CD4-positive, alpha-beta T cell treated with Interleukin-4 for 1 hour (primary cell): ENCODE measurements around the gene DOCK2.

Experiments used
- DNase-seq, 2 donors: peaks; one replicate each; pipeline ENCODE4 v3.0.0-alpha.2; 2020 to 2022

The DOCK2 gene

DNA sequence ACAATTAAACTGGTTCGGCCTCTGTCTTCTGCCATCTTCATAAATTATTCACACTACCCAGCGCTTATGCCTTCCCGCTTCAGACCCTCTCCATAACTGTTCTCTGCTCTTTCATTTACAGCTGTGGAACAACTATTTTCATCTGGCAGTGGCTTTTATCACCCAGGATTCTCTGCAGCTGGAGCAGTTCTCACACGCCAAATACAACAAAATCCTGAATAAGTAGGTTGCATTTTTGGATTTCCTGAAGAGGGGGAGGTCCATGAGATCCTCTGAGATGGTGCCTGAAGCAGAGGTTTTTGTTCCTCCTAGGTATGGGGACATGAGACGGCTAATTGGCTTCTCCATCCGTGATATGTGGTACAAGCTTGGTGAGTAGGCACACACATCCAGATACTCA, 371.3 kb downstream of the DOCK2 start:
- DNase-seq = no peak

DNA sequence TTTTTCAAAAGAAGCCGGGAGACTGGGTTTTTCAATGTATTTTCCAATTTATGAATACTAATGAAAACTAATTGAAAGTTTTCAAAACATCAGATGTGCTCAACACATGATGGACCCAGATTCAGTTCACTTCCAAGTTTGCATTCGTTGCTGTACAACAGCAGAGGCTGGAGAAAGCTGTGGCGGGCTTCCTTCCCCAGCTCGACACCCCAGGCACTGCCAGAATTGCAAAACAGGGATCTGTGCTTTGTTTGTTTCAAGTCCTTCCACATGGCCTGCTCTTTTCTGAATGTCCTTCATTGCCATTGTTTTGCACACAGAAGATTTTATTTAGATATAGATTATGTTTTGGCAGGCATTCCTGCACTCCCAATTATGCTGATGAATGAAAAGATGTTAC, 373.5 kb downstream of the DOCK2 start:
- no peak for DNase-seq

DNA sequence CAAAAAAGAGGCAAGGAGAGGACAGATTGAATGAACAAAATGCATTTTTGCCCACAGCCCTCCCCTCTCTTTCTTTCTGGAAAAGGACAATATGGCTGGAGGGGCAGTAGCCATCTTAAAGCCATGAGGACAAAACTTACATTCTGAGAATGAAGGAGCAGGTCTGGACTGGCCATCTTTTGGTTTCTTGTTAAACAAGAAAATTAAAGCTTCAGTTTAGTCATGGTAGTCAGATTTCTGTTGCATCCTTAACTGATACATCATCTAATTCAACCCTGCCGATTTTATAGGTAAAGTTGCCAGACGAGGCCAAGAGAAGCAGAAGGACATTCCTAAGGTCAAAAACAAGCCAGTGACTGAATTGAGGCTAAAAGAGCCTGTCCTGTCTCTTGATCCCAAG, 374.7 kb downstream of the DOCK2 start:
- DNase-seq = no peak

DNA sequence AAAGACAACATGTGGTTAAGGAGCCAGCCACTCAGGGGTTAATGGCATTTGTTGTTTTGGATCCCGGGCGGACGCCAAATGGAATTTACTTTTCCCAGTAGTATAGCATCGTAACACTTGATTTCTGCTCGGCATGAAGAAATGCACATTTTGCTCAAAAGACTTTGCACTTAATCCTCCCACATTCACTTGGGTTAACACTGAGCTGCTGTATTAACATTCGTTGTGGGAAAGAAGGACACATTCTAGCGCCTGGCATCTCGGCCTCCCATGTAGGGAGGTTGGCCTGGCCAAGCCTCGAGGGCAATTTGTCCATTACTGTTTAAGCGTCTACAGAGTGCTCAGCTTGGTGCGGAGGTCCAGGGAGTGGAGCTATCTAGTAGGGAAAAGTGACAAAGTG, 375.5 kb downstream of the DOCK2 start:
- no peak for DNase-seq

DNA sequence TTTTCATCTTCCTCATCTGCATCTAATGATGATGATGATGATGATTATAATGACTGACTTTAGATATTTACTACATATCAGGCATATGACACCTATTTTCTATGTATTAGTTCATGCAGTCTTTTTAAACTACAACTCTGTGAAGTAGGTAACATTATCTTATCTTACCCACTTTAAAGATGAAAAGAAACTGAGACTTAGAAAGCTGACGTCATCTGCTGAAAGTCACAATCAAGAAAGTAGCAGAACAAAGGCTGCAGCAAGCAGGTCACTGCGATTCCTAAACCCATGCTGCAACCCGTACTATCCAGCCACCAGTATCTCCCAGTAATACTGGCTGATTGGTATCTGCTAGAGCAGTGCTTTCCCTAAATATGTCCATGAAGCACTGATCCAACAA, 383.3 kb downstream of the DOCK2 start:
- no peak for DNase-seq

DNA sequence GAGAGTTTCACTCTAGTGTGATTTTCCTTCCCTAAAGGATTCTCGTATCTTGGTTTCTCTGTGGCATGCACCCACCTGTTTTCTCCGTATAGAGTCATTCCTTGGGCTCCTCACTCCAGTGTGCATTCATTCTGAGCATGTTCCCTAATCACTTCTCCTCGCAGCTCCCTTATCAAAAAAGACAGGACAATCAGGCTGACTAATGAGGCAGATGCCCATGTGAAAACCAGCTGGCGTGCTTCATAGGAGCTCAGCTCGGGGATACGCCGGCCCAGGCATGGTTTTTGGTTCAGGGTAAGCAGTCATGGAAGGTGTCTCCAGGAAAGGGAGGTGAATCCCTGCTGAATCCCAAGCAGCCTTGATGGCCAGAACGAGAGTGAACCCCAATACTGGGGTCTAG, 384.4 kb downstream of the DOCK2 start:
- no peak for DNase-seq

DNA sequence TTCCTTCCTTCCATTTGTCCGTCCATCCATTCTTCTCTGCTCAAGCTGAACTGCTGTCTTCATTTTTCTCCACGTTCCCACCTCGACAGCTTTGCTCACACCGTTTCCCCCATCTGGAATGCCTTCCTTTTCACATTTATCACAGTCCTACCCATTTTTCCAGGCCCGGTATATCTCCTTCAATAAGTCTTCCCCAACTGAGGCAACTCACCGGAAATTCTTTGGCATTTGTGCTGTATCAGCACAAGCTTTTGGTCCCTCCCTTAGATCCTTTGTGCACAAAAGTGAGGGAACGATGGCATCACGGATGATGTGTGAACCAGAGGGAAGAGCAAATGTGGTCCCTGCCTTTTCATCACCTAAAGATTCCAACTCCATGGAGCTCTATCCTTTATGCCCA, 388.8 kb downstream of the DOCK2 start:
- DNase-seq = no peak

DNA sequence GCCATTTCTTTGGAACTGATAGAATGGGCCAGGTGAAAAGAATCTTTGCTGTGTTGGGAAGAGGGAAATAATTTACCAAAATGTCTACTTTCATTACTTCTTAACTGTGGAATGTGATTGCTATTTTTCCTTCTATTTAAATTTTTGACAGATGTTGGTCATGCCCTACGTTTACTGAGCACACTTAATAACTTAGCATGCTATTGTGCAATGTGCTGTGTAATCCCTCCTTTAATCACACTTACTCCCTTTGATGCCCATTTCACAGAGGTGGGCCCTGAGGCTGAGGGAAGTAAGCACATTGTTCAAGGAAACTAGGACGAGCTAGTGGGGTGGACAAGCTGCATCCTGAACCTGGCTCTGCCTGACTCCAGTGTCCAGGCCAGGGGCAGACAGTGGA, 391.0 kb downstream of the DOCK2 start:
- DNase-seq = no peak

DNA sequence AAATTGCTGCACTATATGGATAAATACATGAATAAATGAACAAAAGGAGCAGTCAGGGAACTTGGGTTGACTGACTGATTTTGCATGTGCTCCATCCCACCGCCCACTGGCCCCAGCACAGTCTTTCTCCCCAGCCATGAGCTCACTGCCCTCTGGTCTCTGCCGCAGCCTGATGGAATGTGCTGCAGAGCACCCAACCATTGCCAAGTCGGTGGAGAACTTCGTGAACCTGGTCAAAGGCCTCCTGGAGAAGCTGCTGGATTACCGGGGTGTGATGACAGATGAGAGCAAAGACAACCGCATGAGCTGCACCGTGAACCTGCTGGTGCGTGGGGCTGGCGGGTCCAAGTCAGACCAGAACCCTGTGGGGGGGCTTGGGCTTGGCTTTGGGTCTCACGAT, 397.2 kb downstream of the DOCK2 start:
- DNase-seq = no peak

DNA sequence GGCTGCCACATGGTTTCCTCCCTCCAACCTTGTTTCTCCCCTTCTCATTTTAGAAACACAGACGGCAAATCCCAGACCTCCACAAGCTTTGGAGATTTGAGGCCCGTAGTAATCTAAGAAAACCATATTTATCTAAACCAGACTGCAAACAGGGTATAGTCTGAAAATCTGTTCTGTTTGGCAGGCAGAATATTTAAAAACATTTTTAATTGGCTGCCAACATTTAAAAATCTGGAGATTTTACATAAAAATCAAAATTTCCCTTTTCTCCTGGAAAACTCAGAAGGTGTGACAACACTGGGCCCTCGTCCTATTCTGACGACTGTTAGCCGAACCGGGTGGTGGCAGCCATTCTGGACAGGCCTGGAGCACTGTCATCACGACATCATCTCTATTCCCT, 401.2 kb downstream of the DOCK2 start:
- no peak for DNase-seq

DNA sequence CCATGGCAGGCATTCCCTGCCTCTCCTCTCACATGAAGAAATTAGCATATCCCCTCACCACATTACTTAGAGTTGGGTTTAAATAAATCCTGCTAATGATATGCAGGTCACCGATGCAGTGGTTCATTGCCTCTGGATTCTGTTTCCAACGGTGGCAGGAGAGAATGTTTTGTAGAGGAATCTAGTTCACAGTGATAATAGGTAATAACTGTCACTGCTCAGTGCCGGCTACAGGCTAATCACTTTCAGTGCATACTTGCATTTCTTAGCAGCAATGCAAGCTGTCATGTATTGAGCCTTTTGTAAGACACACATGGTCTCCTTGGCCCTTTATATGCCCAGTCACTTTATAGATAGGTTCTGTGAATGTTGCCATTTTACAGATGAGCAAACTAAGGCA, 402.8 kb downstream of the DOCK2 start:
- DNase-seq = no peak

DNA sequence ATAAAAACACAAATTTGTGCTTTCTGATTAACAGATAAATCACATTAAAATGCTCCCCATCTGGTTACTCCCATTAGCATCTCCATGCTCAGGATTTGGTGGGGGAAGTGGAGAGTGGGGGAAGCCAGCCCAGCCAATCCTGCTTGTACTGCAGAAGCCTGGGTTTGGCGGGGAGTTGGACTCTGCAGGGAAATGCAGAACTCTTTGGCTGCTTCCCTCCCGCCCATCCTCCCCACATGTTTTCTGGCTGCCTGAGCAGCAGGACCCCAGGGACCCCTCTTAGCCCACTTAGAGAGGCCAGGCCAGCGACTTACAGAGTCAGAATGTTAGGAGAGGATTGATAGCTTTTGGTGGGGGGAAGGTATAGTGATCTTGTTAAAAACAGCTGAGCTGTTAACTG, 409.2 kb downstream of the DOCK2 start:
- no peak for DNase-seq

DNA sequence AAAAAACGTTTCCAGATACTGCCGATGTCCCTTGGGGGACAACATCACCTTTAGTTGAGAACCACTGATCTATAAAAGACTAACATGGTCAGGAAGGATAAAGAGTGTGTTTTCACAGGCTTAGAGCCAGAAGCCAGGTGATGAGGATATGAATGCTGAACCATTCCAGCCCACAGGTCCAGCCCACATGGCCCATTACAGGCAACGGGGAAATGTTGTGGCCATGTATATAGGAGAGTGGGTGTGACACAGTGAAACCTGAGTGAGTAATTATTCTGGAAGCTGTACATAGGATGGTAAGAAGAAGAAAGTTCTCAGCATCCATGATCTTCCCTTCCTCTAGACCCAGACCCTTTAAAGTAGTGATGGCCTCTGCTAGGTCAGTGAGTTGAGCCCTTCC, 412.6 kb downstream of the DOCK2 start:
- DNase-seq = no peak

DNA sequence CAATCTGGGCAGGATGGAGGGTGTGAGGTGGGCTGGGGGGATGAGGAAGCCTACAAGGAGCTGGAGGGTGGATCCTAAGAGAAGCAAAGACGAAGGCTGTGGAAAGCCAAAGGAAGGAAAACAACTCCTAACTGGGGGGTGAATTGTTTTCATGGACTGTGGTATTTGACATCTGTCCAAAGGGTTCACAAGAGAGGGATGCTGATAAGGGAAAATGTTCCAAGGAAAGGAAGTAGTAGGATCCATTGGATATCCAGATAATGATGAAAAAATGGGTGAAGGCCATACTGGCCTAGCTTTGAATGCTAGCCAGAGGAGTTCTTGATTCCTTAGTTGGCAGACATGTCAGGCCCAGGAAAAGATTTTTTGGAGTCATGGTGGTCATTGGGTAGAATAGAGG, 416.8 kb downstream of the DOCK2 start:
- DNase-seq = no peak

DNA sequence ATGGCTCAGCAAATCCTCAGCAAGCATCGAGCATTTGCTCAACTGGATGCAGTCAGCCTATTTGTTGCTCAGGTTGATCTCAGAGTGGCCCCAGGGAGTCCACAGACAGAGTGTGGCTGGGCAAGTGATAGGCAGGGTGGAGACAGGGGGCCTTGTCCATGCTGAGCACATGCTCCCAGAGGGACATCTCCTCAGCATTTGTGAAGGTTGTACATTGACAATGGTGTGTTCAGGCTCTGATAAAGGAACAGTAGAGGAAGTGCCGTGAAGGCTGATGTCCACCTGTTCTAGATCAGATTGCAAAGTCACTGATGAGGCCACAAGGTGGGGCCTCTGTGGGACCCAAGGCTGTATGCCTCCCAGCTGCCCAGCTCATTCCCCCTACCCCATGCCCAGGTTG, 418.5 kb downstream of the DOCK2 start:
- no peak for DNase-seq

DNA sequence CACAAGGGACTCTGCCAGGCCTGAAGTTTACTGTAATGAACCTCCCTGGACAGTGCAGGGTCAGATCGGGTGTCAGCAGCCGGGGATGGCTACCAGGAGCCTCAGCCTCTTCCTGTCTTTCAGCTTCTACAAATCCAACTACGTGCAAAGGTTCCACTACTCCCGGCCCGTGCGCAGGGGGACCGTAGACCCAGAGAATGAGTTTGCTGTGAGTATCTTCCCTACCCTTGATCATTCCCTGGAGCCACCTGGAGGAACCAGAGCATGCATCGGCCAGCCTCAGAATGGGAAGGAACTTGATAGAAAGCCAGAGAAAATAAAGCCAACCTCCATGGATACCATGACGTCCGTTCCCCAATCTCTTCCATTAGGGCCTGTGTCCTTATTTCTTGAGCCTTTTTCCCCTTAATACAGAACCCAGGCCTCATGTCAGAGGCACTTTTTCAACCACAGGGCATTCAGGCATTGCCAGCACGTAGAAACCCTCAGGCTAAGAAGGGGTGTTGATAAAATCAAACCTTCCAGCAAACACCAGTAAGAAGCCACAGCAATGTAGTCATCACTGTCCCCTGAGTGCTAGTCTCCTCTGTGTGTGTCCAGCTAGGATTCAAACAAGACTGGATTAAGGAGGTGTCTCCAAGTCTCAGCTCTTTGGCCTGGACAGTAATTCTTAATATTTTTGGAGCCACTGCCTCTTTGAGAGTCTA, 419.6 kb downstream of the DOCK2 start:
- no peak for DNase-seq

DNA sequence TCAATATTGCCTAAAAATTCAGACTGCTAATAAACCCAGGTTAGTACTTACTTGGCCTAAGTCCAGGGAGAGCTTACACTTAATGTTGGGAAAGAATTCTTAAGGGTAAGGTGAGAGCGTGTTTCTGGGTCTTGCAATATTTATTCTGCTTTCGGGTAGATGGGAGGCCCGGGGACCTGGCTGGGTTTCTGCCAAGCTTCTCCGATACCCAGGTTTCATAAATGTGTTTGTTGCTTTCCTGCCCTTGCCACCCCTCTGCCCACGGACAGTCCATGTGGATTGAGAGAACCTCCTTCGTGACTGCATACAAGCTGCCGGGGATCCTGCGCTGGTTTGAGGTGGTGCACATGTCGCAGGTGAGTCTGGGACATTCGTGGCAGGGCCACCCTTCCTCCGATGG, 420.2 kb downstream of the DOCK2 start:
- no peak for DNase-seq

DNA sequence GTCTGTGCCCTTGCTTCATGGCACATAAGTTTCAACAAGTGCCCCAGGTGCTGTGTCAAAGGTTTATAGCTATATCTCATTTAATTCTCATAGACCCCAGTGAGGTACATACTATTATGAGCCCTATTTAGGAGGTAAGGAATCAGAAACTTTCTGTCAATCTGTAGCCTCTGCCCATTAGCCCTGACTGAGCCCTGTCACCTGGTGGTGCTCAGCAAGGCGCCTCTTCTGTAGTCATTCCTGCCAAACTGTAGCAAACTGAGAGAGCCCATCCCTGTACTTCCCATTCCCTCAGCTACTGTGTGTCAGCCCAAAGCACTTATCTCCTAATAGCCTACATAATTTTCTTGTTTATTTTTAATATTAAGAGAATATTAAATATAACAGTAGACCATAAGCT, 422.1 kb downstream of the DOCK2 start:
- DNase-seq = no peak

DNA sequence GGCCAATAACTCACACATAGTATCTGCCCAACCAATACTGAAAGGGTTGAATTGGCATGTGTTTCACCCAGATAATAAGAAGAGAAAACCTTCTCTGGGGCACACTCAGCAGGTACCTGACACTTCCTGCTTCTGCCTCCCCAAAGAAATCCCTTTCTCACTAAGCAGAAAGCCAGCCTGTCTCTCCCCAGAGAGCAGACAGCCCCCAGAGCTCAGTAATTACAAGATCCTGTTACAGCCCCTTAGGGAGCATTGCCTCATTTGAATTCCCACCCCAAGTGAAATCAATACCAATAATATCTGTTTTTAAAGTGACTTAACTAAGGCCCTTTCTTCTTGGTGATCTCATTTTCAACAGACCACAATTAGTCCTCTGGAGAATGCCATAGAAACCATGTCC, 430.1 kb downstream of the DOCK2 start:
- no peak for DNase-seq

DNA sequence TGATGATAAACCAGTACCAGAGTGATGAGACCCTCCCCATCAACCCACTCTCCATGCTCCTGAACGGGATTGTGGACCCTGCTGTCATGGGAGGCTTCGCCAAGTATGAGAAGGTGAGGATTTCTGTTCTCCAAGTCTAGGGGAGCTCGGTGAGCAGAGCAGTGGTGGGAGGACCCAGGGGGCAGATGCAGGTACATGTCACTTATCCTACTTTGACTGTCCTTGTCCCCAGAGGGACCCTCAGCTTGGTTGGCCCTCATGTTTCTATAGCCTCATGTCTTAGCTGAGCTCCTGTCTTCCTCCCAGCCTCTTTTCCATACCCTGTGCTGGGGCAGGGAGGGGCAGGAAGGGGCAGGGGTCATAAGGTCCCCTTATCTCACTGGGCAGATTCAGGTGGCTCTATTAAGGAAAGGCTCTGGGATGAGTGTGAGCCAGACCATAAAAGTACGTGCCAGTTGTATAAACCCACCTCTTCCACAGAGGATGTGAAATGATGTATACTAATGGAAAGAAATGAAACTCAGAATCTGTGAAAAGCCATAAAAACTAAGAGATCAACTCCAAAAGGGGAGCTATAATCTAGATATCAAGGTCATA, 430.6 kb downstream of the DOCK2 start:
- no peak for DNase-seq

DNA sequence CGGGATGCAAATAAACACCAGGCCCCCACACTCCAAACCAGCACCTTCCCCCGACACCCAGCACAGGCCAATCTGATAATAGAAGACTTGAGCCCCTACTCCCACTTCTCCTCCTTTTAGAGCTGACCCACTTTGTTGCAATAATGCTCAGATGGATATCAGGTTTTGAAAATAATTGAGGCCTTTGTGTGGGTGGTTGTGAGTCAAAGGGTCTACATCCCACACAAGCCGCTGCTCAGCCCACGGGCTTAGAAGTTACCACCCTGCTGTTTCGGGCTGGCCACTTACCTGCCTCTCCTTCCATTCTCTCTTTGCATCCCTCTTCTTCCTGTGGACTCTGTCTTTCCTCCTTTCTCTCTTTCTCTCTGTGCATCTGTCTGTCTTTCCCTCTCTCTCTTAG, 432.4 kb downstream of the DOCK2 start:
- no peak for DNase-seq

DNA sequence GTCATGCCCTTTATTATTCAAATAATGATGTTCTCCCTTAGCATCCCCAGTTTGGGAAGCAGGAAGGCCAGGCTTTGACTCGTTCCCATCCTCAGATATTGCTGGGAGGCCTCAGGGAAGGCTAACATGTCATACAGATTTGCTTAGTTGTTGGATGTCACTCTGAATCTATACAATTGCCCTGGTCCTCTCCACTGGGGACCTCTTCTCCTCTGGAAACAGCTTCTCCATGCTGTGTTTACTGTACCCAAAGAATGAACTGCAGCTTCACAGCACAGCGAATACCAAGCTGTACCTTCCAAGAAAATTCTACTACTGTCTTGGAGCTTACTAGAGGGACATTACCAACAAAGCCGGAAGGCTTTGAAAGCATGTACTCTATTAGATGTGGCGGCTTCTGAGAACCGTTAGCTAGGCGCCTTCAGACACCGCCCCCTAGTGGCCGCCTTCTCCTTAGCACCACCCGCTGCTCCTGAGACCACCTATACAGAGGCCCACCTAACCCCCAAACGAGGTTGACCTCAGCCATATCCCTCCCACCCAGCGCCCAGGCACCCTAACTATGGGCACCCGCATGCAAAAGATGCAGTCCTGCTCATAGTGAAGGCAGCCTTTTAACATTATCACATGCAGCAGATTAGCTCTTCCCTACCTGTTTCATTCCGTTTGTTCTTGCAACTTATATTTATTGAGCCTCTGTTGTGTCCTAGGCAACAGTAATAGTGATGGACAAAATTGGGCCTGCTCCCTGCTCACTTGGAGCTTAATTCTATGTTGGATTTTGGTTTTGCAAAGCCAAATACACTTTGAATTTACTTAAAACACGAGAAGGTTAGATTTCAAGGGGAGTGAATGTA, 433.7 kb downstream of the DOCK2 start:
- DNase-seq = no peak

DNA sequence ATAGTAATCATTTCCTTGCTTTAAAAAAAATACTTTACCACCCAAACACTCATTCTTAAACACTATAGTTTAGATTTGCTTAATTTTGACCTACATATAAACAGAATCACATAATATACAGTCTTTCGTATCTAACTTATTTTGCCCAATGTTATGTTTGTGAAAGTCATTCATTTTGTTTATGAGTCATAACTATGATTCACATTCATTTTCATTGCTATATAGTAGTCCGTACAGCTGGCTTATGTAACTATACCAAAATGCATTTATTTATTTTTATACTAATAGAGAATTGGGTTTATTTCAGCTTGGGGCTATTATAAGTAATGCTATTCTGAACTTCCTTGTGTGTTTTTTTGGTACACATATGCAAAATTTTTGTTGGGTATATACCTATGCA, 434.7 kb downstream of the DOCK2 start:
- DNase-seq = no peak

DNA sequence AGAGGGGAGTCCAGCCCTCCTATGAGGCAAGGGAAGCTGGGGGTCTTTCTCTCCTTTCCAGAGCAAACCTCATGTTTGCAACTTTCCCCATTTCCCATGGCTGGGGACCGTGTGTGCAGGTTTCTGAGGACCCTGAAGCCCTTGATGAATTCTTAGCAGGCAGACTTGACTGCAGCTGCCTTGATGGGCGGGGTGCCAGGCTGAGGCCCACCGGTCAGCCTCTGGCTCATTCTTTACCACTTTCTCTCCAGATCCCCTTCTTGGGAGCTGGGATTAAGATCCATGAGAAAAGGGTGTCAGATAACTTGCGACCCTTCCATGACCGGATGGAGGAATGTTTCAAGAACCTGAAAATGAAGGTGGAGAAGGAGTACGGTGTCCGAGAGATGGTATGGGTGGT, 438.6 kb downstream of the DOCK2 start:
- DNase-seq = no peak
